ENCODE results near the gene ACSM3.

The ACSM3 gene

DNA sequence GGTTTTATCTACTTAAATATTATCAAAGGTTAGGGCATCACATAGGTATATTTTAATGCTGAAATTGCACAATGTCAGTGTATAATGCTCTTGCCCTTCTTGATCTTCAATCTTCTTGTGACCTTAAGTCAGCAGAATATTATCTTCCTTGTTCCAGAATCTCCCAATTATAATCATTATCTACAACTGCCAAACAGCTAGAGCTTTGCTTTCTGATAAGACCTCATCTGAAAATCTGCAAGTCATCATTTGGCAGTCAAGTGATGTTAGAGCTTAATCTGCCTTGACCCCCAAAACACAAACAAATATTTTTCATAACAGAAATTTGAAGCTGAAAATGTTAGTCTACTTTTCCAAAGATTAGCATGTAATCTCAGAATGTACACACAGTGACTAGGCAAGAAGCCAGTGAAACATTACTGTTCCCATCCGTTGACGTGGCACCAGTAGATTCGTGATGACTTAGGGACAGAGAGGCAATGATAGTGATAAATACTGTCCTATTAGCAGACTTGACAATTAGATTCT lies 62.3 kb downstream of the ACSM3 start:
- H4K20me1 ChIP-seq = no peaks in the 10 kb centered on the region

DNA sequence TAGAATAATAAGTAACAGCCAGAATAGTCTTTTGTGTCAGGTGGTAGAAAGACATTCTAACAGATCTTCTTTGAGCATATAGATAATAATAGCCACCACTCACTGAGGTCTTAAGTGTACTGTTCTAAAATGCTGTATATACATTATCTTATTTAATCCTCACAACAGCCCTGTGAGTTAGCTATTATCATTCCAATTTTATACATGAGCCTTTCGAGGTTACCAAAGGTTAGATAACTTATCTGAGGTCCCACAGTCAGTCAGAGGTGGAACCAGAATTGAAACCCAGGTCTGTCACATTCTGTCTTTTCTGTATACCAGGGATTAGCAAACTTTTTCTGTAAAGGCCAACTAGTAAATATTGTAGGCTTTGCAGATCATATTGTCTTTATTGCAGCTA lies 65.7 kb downstream of the ACSM3 start:
- no peaks in the 10 kb centered on the region for H3K36me3 ChIP-seq
- no peak for TF ChIP-seq Cebpa-rat (IDR thresholded peaks at IDR 0.05)

More for the DNA sequence above, 62.3 kb downstream of the ACSM3 start:
- Histone ChIP-seq H3K4me3 (no peak overlapping the region), H3K27me3 (no peaks in the 10 kb centered on the region), H3K27ac (no peak overlapping the region), H3K4me1 (peaks cover 12 to 18% (median 15%) of the 10 kb centered on the region in 10 experiments), H3K4me2 (no peak overlapping the region), H3K9ac (no peak overlapping the region), H3K36me3 (no peaks in the 10 kb centered on the region), H3K9me3 (replicated peaks in 1 of 11) (peaks cover 0 to 5% (median 0%) of the 10 kb centered on the region in 11 experiments; a peak in 2 of 22 replicates)
- TF ChIP-seq Cebpa-rat (IDR thresholded peaks at IDR 0.05) = no peak

DNA sequence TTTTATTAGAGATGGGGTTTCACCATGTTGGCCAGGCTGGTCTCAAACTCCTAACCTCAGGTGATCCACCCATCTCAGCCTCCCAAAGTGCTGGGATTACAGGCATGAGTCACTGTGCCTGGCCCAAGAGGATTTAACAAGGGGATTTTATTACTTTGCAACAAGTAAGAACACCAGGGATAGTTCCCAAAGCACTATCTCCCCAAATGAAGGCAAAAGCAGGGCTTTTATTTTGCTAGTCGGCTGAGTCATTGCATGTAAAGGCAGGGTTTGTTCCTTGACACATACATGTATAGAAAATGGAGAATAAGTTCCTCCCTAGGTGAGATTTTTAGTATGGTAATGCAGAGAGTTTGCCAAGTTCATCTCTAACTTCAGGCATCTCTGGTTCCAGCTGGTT lies 66.6 kb downstream of the ACSM3 start:
- Histone ChIP-seq H3K4me2 (no peak overlapping the region), H4K20me1 (no peaks in the 10 kb centered on the region), H3K9ac (no peak overlapping the region), H3K4me3 (no peak overlapping the region), H3K36me3 (no peaks in the 10 kb centered on the region), H3K9me3 (replicated peaks in 1 of 11) (peaks cover 2 to 14% (median 6%) of the 10 kb centered on the region in 11 experiments; a peak in 10 of 22 replicates), H3K4me1 (no peaks in the 10 kb centered on the region), H3K27me3 (no peaks in the 10 kb centered on the region), H3K27ac (no peak overlapping the region)
- TF ChIP-seq Cebpa-rat (IDR thresholded peaks at IDR 0.05) = no peak

More for the DNA sequence above, 65.7 kb downstream of the ACSM3 start:
- H3K9me3 ChIP-seq (replicated peaks in 1 of 11) = peaks cover 0 to 6% (median 0%) of the 10 kb centered on the region in 11 experiments; a peak in 5 of 22 replicates
- no peak overlapping the region for H3K27ac ChIP-seq
- H3K4me2 ChIP-seq = no peak overlapping the region
- H4K20me1 ChIP-seq = no peaks in the 10 kb centered on the region
- H3K4me3 ChIP-seq = no peak overlapping the region
- no peaks in the 10 kb centered on the region for H3K4me1 ChIP-seq
- H3K27me3 ChIP-seq = no peaks in the 10 kb centered on the region
- no peak overlapping the region for H3K9ac ChIP-seq

DNA sequence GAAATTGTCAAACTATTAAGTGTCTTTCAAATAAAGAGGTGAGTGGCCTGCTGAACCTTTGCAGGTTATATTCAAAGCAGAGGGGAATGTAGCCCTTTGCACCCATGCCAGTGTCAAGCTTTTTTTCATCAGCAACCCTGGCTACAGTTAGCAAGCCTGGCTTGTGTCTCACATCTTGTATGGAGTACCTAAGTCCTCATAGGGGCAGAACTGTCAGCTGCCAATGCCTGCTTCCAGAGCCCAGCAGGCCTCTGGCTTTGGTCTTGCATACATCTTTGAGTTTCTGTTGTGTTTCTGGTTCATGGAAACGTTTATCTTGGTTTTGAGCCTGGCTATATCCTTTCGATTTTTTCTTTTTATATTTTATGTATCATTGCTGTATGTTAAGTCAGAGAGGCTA lies 69.3 kb downstream of the ACSM3 start:
- no peaks in the 10 kb centered on the region for H3K27me3 ChIP-seq
- H3K9me3 ChIP-seq (replicated peaks in 1 of 11) = peaks cover 18 to 33% (median 25%) of the 10 kb centered on the region in 11 experiments
- H3K27ac ChIP-seq = no peak overlapping the region
- H3K4me1 ChIP-seq = peaks cover 0 to 5% (median 0%) of the 10 kb centered on the region in 10 experiments; a peak in 6 of 20 replicates
- H4K20me1 ChIP-seq = no peaks in the 10 kb centered on the region
- no peak overlapping the region for H3K4me3 ChIP-seq
- H3K4me2 ChIP-seq = no peak overlapping the region
- no peaks in the 10 kb centered on the region for H3K36me3 ChIP-seq
- no peak for TF ChIP-seq Cebpa-rat (IDR thresholded peaks at IDR 0.05)
- H3K9ac ChIP-seq = no peak overlapping the region

DNA sequence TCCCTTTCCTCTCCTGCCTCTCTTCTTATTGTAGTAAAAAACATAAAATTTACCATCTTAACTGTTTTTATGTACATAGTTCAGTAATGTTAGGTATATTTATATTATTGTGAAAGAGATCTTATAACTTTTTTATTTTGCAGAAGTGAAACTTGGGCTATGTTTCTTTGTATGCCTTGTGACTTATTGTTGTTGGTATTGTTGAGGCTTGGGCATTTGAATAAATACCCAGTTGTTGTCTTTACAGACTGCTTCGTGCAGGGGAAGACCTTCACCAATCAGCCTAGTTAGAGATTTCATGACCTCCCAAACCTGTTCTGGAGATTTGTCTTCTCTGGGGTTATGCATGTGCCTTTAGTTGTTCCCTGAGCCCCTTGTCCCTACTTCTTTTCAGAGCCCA lies 74.4 kb downstream of the ACSM3 start:
- no peaks in the 10 kb centered on the region for H4K20me1 ChIP-seq
- peaks cover 18 to 33% (median 25%) of the 10 kb centered on the region in 11 experiments for H3K9me3 ChIP-seq (replicated peaks in 1 of 11)
- no peaks in the 10 kb centered on the region for H3K27me3 ChIP-seq
- peak overlapping the region in 3 of 11 experiments; percentile 11 to 25 (median 18); a peak in 3 of 22 replicates for H3K9ac ChIP-seq
- H3K4me2 ChIP-seq = peak overlapping the region in 7 of 11 experiments; percentile 11 to 58 (median 39); a peak in 11 of 22 replicates
- no peak overlapping the region for H3K4me3 ChIP-seq
- peak overlapping the region in 8 of 11 experiments; percentile 9 to 72 (median 49); a peak in 12 of 22 replicates for H3K27ac ChIP-seq
- no peak for TF ChIP-seq Cebpa-rat (IDR thresholded peaks at IDR 0.05)
- peaks cover under 1 to 16% (median 6%) of the 10 kb centered on the region in 10 experiments; a peak in 17 of 20 replicates for H3K4me1 ChIP-seq
- H3K36me3 ChIP-seq = no peaks in the 10 kb centered on the region

DNA sequence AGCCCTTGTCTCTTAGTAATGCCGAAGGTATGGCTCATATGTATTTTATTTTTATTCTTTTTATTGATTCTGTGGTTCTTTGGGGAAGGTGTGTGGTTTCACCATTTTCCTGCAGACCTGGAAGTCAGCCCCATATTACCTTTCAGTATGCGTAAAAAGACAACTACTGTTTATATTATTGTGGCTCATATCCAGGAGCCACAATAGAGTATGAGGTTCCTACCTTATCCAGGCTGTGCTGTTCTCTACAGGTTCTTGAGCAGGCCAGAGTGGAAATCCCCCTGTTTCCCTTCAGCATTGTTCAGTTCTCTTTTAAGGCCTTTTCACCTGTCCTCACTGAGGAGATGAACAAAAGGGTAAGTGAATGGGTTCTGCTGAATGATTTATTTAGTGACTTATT lies 75.7 kb downstream of the ACSM3 start:
- H3K9me3 ChIP-seq (replicated peaks in 1 of 11) = peaks cover 18 to 29% (median 23%) of the 10 kb centered on the region in 11 experiments
- H3K27ac ChIP-seq = no peak overlapping the region
- H3K9ac ChIP-seq = no peak overlapping the region
- H3K27me3 ChIP-seq = no peaks in the 10 kb centered on the region
- H3K36me3 ChIP-seq = no peaks in the 10 kb centered on the region
- TF ChIP-seq Cebpa-rat (IDR thresholded peaks at IDR 0.05) = no peak
- H3K4me2 ChIP-seq = peak overlapping the region in 1 of 11 experiments; percentile 46; a peak in 1 of 22 replicates
- H4K20me1 ChIP-seq = no peaks in the 10 kb centered on the region
- H3K4me3 ChIP-seq = no peak overlapping the region
- H3K4me1 ChIP-seq = peaks cover 13 to 26% (median 18%) of the 10 kb centered on the region in 10 experiments

DNA sequence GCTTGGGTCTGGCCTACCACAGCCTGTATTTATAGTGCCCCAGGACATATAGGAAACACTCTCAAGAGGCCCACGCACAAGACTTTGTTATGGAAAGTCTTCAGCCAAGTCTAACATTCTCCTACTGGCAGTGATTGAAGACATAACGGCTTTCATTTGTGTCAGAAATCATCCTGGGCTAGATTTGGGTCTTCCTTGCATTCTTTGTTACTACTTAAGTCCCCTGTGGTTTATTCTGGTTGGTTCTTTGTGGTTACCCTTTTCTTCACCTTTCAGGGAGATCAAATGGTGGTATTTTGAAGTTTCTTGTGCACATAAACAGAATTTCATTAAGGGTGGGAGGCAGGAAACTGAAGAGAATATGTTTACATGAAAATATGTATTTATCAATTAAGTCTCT lies 80.2 kb downstream of the ACSM3 start:
- no peak overlapping the region for H3K9ac ChIP-seq
- H3K4me3 ChIP-seq = no peak overlapping the region
- H3K9me3 ChIP-seq (replicated peaks in 1 of 11) = 0 out of 22 replicates have a peak, but pooled peaks cover 0 to 4% (median 0%) of the 10 kb centered on the region in 11 experiments
- H3K27me3 ChIP-seq = no peaks in the 10 kb centered on the region
- H4K20me1 ChIP-seq = no peaks in the 10 kb centered on the region
- H3K4me1 ChIP-seq = peaks cover 21 to 35% (median 27%) of the 10 kb centered on the region in 10 experiments
- no peaks in the 10 kb centered on the region; a peak in 1 of 22 replicates for H3K36me3 ChIP-seq
- H3K4me2 ChIP-seq = peak overlapping the region; percentile 35 to 72 (median 61); a peak in 19 of 22 replicates
- H3K27ac ChIP-seq = peak overlapping the region in 3 of 11 experiments; percentile 7 to 20 (median 11); a peak in 3 of 22 replicates
- TF ChIP-seq Cebpa-rat (IDR thresholded peaks at IDR 0.05) = no peak

DNA sequence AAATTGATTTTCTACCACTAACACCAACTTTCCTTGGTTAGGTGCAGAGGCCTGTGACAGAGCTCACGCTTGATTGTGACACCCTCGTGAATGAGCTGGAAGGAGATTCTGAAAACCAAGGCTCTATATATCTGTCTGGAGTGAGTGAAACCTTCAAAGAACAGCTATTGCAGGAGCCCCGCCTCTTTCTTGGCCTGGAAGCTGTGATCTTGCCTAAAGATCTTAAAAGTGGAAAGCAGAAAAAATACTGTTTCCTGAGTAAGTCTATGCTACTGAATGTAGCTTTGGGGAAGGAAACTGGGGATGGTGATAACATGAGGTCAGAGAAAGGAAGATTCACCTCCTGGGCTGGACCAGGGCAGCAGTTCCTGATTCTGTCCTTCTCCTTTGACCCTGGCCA lies 80.8 kb downstream of the ACSM3 start:
- Histone ChIP-seq H3K4me1 (peaks cover 21 to 40% (median 28%) of the 10 kb centered on the region in 10 experiments), H3K27ac (peak overlapping the region in 6 of 11 experiments; percentile 3 to 23 (median 19); a peak in 6 of 22 replicates), H3K9ac (0 out of 22 replicates have a peak overlapping the region, but pooled peaks of 1 of the 11 experiments have one; percentile 2), H3K27me3 (no peaks in the 10 kb centered on the region), H3K4me2 (peak overlapping the region; percentile 35 to 72 (median 61)), H4K20me1 (no peaks in the 10 kb centered on the region), H3K4me3 (no peak overlapping the region), H3K36me3 (no peaks in the 10 kb centered on the region; a peak in 1 of 22 replicates), H3K9me3 (replicated peaks in 1 of 11) (0 out of 22 replicates have a peak, but pooled peaks cover 0 to 4% (median 0%) of the 10 kb centered on the region in 11 experiments)
- TF ChIP-seq Cebpa-rat (IDR thresholded peaks at IDR 0.05) = no peak

DNA sequence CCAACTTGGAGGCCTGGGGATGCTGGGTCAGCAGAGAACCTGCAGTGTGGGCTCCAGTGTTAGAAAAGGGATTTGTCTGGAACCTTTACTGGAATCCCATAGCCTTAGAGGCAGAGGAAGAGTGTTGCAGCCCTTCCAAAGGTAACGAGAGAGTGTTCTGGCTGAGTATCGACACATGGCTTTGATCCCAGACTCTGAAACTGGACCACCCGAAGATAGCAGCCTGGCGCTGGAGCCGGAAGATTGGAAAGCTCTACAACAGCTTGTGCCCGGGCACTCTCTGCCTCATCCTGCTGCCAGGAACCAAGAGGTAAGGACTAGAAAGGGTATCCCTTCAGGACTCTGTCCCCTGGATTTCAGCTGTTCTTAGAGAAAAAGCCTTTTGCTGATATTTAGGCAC lies 82.2 kb downstream of the ACSM3 start:
- H3K9me3 ChIP-seq (replicated peaks in 1 of 11) = 0 out of 22 replicates have a peak, but pooled peaks cover 0 to 4% (median 0%) of the 10 kb centered on the region in 11 experiments
- peaks cover 21 to 51% (median 30%) of the 10 kb centered on the region in 10 experiments for H3K4me1 ChIP-seq
- H3K4me2 ChIP-seq = no peak overlapping the region
- no peak for TF ChIP-seq Cebpa-rat (IDR thresholded peaks at IDR 0.05)
- H4K20me1 ChIP-seq = 0 out of 22 replicates have a peak, but pooled peaks cover 0 to 2% (median 0%) of the 10 kb centered on the region in 11 experiments
- no peaks in the 10 kb centered on the region; a peak in 1 of 22 replicates for H3K36me3 ChIP-seq
- H3K27me3 ChIP-seq = no peaks in the 10 kb centered on the region
- H3K9ac ChIP-seq = no peak overlapping the region
- no peak overlapping the region for H3K4me3 ChIP-seq
- H3K27ac ChIP-seq = no peak overlapping the region
